Epithelial cell of esophagus (primary cell): ENCODE measurements around the gene LRRTM3.

Source experiments
- DNase-seq: peaks from one replicate; pipeline ENCODE4 v3.0.0; 2010; ENCODE audit warnings: low read depth
- H3K4me3 ChIP-seq: 2 replicates; pipeline ENCODE4 v1.5.1; 2011; ENCODE audit warnings: mild to moderate bottlenecking, low read length, control low read depth
- TF ChIP-seq, protein P1 (sequence below): IDR thresholded peaks from 2 replicates; pipeline ENCODE4 v1.5.1; 2011; ENCODE audit warnings: low read depth, mild to moderate bottlenecking, low read length, control low read depth, inconsistent platforms; ENCODE audit not compliant: insufficient read depth; ENCODE audit errors: missing control alignments

Gene LRRTM3

DNA sequence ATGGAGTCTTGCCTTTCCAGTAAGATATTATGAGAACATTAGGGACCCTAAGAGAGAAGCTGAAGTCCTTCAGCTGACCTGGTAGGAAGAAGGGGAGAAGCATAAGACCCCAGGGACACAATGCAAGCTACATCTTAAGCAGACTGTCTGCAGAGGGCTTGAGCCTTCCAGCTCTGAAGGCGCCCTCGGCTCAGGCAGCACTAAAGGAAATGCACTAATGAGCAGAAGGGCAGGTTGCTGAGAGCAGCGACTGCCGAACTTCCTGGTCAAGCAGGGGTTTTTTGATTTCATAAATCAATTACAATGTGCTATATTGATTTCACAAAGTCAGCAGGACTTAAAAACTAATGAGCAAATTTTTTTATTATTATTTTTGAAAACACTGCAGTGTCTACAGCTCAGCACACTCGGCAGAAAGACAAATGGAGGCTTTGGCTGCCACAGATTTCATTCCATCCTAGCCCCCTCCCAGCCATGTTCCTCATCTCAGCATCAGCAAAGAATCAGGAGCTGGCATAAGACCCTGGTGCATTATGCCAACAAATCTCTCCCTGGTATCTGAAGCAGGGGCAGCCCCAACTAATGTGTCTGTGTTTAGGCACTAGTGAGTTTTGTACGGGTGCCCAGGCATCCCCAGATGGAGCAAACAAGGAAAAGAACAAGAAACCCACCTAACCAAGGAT lies 57.1 kb downstream of the LRRTM3 start:
- H3K4me3 ChIP-seq, result no peak overlapping the region
- TF ChIP-seq, protein P1, sequence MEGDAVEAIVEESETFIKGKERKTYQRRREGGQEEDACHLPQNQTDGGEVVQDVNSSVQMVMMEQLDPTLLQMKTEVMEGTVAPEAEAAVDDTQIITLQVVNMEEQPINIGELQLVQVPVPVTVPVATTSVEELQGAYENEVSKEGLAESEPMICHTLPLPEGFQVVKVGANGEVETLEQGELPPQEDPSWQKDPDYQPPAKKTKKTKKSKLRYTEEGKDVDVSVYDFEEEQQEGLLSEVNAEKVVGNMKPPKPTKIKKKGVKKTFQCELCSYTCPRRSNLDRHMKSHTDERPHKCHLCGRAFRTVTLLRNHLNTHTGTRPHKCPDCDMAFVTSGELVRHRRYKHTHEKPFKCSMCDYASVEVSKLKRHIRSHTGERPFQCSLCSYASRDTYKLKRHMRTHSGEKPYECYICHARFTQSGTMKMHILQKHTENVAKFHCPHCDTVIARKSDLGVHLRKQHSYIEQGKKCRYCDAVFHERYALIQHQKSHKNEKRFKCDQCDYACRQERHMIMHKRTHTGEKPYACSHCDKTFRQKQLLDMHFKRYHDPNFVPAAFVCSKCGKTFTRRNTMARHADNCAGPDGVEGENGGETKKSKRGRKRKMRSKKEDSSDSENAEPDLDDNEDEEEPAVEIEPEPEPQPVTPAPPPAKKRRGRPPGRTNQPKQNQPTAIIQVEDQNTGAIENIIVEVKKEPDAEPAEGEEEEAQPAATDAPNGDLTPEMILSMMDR, result no peak
- DNase-seq, result no peak

- TF ChIP-seq, protein P1, result no peak
- DNase-seq, result no peak
- H3K4me3 ChIP-seq, result no peak overlapping the region
These were observed 57.6 kb downstream of the LRRTM3 start for GRCh38 chr10:66983475-66983818.

DNA sequence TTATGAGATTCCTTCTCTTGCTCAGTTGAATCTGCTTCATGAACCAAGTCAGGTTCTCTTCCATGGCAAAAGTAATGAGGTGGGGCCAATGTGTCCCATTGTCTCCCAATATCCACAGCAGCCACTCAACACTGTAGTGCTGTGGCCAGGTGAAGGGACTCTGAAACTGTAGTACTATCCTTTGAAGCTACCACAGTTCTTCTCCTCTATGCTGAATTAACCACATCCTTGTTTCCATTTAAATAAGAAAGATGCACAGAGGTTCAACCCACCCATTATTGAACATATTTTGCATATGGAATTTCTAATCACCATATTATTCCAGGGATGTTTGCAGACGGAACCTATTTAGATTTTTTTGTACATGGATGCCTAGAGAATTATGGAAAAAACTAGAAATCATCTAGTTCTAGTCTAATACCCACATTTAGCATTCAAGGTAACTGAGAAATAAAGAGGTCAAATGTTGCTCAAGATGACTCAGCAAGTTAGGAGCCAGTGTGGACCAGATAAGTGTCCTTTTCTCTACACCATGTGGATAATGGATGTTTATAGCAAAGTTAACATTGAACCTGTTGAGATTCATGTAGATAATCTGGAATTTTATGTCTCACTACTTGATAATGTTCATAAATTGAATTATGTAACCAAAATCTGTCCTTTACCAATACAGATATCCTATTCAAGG lies 64.5 kb downstream of the LRRTM3 start:
- H3K4me3 ChIP-seq, result no peak overlapping the region
- no peak for DNase-seq
- TF ChIP-seq, protein P1, result no peak

DNA sequence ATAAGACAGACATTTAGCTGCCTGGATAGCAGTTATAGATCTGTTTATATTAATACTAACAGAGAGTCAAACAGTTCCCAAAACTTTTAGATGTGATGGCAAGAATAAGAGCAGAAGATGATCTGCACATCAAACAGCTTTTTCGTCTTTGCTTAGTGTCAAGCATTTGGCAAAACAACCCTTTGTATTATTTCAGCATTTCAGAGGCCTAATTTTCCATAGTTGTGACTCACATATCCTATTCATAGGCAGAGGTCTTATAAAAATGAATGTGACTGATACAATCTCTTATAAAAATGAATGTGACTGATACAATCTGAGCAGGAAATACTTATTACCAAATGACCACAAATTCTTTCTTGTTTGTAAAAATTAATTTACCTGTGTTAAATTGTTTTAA lies 71.2 kb downstream of the LRRTM3 start:
- no peak overlapping the region for H3K4me3 ChIP-seq
- TF ChIP-seq, protein P1, result no peak
- DNase-seq, result no peak

DNA sequence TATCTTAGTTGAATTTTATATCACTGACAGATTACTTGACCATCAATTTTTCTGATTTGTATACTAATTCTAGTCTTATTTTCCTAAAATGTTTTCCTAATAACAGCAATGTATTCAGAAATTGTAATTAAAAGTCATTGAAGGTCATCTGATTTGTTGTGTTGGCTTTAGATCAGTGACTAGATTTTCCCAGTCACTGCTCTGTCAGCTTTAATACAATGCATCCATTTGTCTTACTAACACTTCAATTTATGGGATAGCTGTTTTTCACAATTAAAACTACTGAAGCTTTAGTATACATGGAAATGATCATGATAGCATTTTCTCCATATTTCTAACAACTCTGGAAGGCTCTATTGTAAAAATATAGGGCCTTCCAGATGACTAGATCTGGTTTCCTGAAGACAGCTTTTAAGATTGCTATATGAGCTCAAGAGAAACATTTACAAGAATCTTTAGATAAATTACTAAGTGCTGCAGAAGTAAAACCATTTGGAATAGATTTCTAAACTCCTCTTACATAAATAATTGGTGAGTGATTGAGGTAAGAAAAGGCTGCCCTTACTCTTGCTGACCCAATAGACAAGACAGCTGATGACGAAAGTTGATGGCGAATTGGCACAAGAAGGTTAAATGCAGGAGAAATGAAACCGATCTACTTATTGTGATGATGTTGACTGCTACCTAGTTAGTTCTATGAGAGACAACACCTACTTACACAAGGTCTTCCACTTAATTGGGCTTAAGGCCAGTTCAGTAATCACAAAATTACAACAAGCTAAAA lies 74.1 kb downstream of the LRRTM3 start:
- TF ChIP-seq, protein P1, result no peak
- no peak for DNase-seq
- no peak overlapping the region for H3K4me3 ChIP-seq

DNA sequence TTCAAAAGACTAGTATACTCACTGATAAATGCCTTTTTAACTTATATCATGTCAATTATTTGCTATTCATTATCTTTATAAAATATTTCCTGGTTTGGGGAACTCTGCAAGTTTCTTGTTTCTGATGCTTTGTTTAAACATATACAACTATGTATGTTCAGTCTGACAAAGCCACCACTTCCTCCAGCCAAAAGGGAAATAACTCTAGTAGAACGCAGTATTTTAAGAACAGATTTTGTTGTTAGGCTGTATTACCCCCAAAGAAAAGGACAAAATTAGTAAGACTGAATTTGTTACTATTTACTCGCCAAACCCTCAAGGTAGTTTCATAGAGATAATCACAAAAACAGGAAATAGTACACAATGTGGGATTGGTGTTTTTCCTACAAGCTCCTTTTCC lies 78.9 kb downstream of the LRRTM3 start:
- TF ChIP-seq, protein P1, result no peak
- H3K4me3 ChIP-seq, result no peak overlapping the region
- DNase-seq, result no peak

- no peak overlapping the region for H3K4me3 ChIP-seq
- TF ChIP-seq, protein P1, result no peak
- no peak for DNase-seq
These were observed 80.1 kb downstream of the LRRTM3 start for GRCh38 chr10:67005981-67006380.
